Gastroesophageal sphincter (tissue), 4 donors: ENCODE data around the gene MPP2. TPM values are rescaled to one million over a fixed set of nuclear protein-coding genes. Genes with fewer than 3 reads are reported as not detected.
"Not testable (repeated sequence)": the region's sequence is repeated elsewhere in the genome, so short reads cannot be mapped to it uniquely, and the experiment has no call there.

ENCODE experiments used
- ATAC-seq: fragments of 150-250 bp; one replicate; pipeline ENCODE4 v1.9.1; 2016; ENCODE audit warnings: mild to moderate bottlenecking, moderate library complexity
- H3K27ac ChIP-seq, 4 donors: fragments of 200-600 bp; sonication (generic) in 3 of 4; 1 replicate in 3 of 4; 2 replicates in 1 of 4; pipeline ENCODE4 v1.5.1; 2016 to 2019
- H3K27me3 ChIP-seq: fragments of 200-600 bp; sonication (generic); one replicate; pipeline ENCODE4 v1.5.1; 2019
- H3K36me3 ChIP-seq, 2 donors: fragments of 200-600 bp; sonication (generic); one replicate each; pipeline ENCODE4 v1.5.1; 2019; ENCODE audit warnings: control low read depth in 1 of 2
- H3K4me1 ChIP-seq, 3 donors: fragments of 200-600 bp; sonication (generic); 1 replicate in 2 of 3; 2 replicates in 1 of 3; pipeline ENCODE4 v1.5.1; 2016 to 2019; ENCODE audit warnings: control low read depth in 2 of 3
- H3K4me3 ChIP-seq, 2 donors: fragments of 200-600 bp; sonication (generic); one replicate each; pipeline ENCODE4 v1.5.1; 2019; ENCODE audit warnings: mild to moderate bottlenecking in 1 of 2, moderate library complexity in 1 of 2
- H3K9me3 ChIP-seq, 3 donors: fragments of 200-600 bp; sonication (generic); one replicate each; pipeline ENCODE4 v1.5.1; 2017 to 2019; ENCODE audit warnings: control low read depth in 2 of 3
- CTCF ChIP-seq, 4 experiments: fragments of 200-600 bp in 2 of 4; fragments of 450-650 bp in 2 of 4; sonication (generic) in 1 of 4; IDR thresholded peaks; one replicate each; pipeline ENCODE4 v1.5.1; 2017 to 2019; ENCODE audit warnings: antibody characterized with exemption in 4 of 4, mild to moderate bottlenecking in 2 of 4, moderate library complexity in 2 of 4
- EP300 ChIP-seq: sonication (generic); formaldehyde crosslinking; IDR thresholded peaks from one replicate; pipeline ENCODE4 v1.6.1; 2017; ENCODE audit warnings: antibody characterized with exemption, mild to moderate bottlenecking
- POLR2A ChIP-seq, 2 donors: fragments of 450-650 bp; IDR thresholded peaks; one replicate each; pipeline ENCODE4 v1.6.1; 2017; ENCODE audit warnings: antibody characterized with exemption in 2 of 2, mild to moderate bottlenecking in 2 of 2, moderate library complexity in 1 of 2
- POLR2AphosphoS5 ChIP-seq: sonication (generic); formaldehyde crosslinking; IDR thresholded peaks from one replicate; pipeline ENCODE4 v1.6.1; 2017; ENCODE audit warnings: antibody characterized with exemption
- WGBS, 2 donors: methylation state at CpG; one replicate each; pipeline ENCODE4 v1.1.5; 2018; ENCODE audit warnings: low coverage in 1 of 2; 5-methylcytosine and 5-hydroxymethylcytosine counted together
- total RNA-seq, 4 donors: library from RNA; depleted of rRNA; stranded (reverse); fragments of >200 nt; gene quantifications; one replicate each; pipeline ENCODE4 v1.1.0, GENCODE V29; 2016

The MPP2 gene
- total RNA-seq, 4 donors from 2014 or later, result 6.3 to 20.9 (median 15.1) TPM

GRCh38 chr17:43871946-43872690 is 35.2 kb downstream of the MPP2 start:
- Histone ChIP-seq H3K4me3 (peak overlapping the region in 1 of 2 donors; percentile 2), H3K27me3 (peaks cover 8% of the 10 kb centered on the region), H3K4me1 (no peaks in the 10 kb centered on the region), H3K9me3 (no peaks in the 10 kb centered on the region), H3K36me3 (peaks cover 0 to 16% of the 10 kb centered on the region in 2 donors), H3K27ac (no peak overlapping the region)
- no peak for ATAC-seq
- TF ChIP-seq EP300 (no peak), POLR2A (IDR thresholded peaks at IDR 0.05) (no peak), CTCF (IDR thresholded peaks at IDR 0.05) (no peak), POLR2AphosphoS5 (no peak)
- 60 to 67% methylated on average over 10 to 12 of the region's 14 CpGs for WGBS, 2 donors

GRCh38 chr17:43869031-43869430 is 38.3 kb downstream of the MPP2 start:
- H3K9me3 ChIP-seq, ATAC-seq, H3K27me3 ChIP-seq, H3K4me1 ChIP-seq, H3K27ac ChIP-seq, H3K4me3 ChIP-seq, H3K36me3 ChIP-seq: not testable (repeated sequence)
- WGBS, 2 donors, result 56% methylated on average over 3 of the region's 6 CpGs; no CpG with 5 or more reads in 1 of the 2 donors

GRCh38 chr17:43868226-43868994 is 38.9 kb downstream of the MPP2 start:
- TF ChIP-seq POLR2A (IDR thresholded peaks at IDR 0.05) (no peak), EP300 (no peak)
- Histone ChIP-seq H3K4me3 (no peak overlapping the region), H3K27me3 (peaks cover 8% of the 10 kb centered on the region), H3K36me3 (no peaks in the 10 kb centered on the region), H3K4me1 (no peaks in the 10 kb centered on the region), H3K27ac (no peak overlapping the region), H3K9me3 (no peaks in the 10 kb centered on the region)
- ATAC-seq, result no peak
- 84% methylated on average over 8 of the region's 10 CpGs for WGBS, 2 donors

GRCh38 chr17:43864161-43864984 is 43.0 kb downstream of the MPP2 start:
- ATAC-seq, result no peak
- Histone ChIP-seq H3K36me3 (no peaks in the 10 kb centered on the region), H3K27me3 (peaks cover 8% of the 10 kb centered on the region), H3K4me3 (no peak overlapping the region), H3K4me1 (peaks cover 0 to 28% (median 0%) of the 10 kb centered on the region in 3 donors), H3K27ac (no peak overlapping the region), H3K9me3 (no peaks in the 10 kb centered on the region)
- no CpG with 5 or more reads among the region's 4 CpGs for WGBS, 2 donors
- TF ChIP-seq POLR2A (IDR thresholded peaks at IDR 0.05), result no peak
- no peak for TF ChIP-seq EP300
- no peak for TF ChIP-seq POLR2AphosphoS5
- TF ChIP-seq CTCF (IDR thresholded peaks at IDR 0.05), result no peak

GRCh38 chr17:43861960-43862359 is 45.4 kb downstream of the MPP2 start:
- Histone ChIP-seq H3K4me1 (peaks cover 0 to 33% (median 0%) of the 10 kb centered on the region in 3 donors), H3K27ac (peak overlapping the region in 3 of 4 donors; percentile 17 to 64 (median 36)), H3K27me3 (peaks cover 16% of the 10 kb centered on the region), H3K36me3 (no peaks in the 10 kb centered on the region), H3K4me3 (no peak overlapping the region), H3K9me3 (no peaks in the 10 kb centered on the region)
- TF ChIP-seq POLR2AphosphoS5 (no peak), POLR2A (IDR thresholded peaks at IDR 0.05) (no peak), CTCF (IDR thresholded peaks at IDR 0.05) (no peak), EP300 (no peak)
- no peak for ATAC-seq
- 100% methylated on average over 2 of the region's 9 CpGs; no CpG with 5 or more reads in 1 of the 2 donors for WGBS, 2 donors
